HG03064 (cell line): Measurements from ENCODE around the gene USP44.
"Not testable (repeated sequence)": the region's sequence is repeated elsewhere in the genome, so short reads cannot be mapped to it uniquely, and the experiment has no call there.

Source experiments
- ATAC-seq: cut with Tn5 transposase; IDR thresholded peaks from one replicate; pipeline ENCODE4 v1.9.1; 2021; ENCODE audit warnings: low read depth; ENCODE audit not compliant: unreplicated experiment

The USP44 gene

DNA sequence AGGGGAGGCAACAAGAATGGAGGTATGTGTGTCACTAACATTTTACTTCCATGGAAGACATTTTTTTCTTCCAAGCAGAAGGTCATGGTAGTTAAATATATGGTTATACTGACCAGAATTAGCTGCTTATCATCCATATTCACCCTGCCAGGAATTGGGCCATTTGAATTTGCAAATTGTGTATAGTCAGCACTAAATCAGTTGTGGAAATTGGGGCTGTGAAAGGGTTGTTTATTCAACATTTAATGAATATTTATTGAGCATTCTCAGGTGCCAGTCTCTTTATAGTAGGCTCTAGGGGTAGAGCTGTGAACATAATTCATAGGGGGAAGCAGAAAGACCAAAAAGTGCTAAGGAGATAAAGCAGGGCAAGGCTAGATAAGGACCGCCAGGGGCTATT, 39.3 kb downstream of the USP44 start:
- ATAC-seq, result no peak

DNA sequence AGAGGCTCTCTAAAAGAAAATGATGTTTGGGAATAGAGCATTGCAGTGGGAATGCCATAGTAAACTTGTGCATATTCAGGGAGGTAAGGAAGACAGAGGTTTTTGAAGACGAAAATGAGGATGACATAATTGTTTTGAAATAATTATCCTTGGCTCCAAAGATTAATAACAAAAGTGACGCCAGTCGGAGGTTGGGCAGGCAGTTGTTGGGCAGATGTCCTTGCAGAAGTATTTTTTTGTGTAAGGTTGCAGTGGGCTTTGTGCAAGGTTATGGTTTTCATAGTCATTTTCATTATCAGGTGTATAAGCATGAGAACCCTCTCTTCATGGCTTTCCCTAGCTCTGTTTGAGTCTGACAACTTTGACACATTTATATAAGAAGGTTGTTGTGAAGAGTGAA, 42.0 kb downstream of the USP44 start:
- no peak for ATAC-seq

DNA sequence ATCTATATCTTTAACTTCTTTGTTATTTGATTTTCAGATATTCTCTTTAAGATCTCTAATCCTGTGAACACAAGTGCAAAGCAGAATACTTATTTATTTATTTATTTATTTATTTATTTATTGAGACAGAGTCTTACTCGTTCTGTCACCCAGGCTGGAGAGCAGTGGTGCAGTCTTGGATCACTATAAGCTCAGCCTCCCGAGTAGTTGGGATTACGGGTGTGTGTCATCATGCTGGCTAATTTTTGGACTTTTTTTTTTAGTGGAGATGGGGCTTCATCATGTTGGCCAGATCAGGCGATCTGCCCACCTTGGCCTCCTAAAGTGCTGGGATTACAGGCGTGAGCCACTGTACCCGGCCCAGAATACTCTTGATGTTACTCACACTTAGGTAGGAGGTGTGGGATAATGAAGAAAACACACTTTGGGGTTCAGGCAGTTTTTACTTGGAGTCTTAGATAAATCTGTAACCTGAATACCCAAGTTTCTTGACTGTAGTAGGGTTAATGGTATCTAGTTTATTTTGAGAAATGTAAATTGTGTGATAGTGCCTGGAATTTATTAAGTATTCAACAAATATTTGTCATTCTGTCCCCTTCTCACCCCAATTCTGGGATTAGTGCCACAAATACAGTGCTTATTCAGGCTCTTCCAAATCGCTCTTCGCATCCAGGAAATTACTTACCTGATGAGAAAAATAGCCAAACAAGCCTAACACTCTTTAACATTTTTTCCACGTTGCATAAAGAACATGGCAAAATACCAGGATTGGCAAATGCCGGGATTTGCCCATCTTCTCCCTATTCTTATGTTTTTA, 44.4 kb downstream of the USP44 start:
- ATAC-seq, result no peak

DNA sequence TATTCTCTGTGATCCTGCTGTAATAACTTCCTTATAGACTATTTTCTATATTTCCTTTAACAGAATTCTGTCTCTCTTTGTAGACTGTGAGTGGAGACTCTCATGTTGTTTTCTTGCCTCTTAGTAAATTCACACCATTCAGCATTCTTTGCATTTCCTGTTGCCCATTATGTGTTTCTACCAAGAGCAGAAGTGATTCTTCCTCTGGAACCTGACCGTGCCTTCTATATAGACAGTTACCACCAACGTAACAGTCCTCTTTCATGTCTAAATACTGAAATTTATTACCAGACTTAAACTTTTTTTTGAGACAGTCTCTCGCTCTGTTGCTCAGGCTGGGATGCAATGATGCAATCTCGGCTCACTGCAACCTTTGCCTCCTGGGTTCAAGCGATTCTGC, 46.2 kb downstream of the USP44 start:
- no peak for ATAC-seq

DNA sequence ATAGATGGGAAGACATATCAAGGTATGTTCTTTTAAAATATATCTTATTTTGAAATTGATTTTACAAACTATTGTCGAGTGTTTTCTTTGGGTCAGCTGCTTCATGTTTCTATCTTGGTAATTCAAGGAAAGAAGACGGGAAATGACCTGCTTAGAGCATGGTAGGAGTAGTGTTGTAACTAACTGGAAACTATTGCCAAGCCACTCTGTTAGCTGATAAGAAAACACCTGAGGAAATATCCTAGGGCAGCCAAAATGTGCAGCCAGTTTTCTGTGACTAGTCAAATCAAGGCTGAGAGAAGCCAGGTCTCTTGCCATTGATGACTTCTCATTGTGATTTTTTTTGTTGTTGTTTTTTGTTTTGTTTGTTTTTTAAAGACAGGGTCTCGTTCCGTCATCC, 47.1 kb downstream of the USP44 start:
- no peak for ATAC-seq

DNA sequence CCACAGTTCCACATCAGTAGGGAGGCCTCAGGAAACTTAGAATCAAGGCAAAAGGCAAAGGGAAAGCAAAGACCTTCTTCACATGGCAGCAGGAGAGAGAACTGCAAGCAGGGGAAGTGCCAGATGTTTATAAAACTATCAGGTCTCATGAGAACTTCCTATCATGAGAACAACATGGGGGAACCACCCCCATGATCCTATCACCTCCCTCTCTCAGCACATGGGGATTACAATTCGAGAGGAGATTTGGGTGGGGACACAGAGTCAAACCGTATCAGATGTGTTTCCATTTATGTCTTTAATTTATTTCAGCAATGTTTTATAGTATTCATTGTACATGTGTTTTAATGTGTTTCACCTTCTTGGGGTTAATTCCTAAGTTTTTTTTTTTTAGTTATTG, 51.5 kb downstream of the USP44 start:
- ATAC-seq, result no peak

DNA sequence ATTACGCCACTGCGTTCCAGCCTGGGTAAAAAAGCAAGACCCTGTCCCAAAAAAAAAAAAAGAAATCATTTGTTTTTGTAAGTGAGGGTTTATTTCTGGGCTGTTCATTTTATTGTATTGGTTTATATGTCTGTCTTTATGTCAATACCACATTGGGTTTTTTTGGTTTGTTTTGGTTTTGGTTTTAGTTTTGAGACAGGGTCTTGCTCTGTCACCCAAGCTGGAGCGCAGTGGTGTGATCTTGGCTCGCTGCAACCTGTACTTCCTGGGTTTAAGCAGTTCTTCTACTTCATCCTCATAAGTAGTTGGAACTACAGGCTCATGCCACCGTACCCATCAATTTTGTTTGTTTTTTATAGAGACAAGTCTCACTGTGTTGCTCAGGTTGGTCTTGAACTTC, 52.3 kb downstream of the USP44 start:
- no peak for ATAC-seq

DNA sequence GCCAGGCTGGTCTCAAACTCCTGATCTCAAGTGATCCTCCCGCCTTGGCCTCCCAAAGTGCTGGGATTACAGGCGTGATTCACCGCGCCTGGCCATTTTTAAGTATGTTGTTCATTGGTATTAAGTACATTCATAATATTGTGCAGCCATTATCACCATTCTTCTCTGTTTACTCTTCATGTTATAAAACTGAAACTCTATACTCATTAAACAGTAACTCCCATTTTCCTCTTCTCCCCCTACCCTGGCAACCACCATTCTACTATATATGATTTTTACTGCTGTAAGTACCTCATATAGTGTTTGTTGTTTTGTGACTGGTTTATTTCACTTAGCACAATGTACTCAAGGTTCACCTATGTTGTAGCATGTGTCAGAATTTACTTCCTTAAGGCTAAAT, 54.2 kb downstream of the USP44 start:
- no peak for ATAC-seq

DNA sequence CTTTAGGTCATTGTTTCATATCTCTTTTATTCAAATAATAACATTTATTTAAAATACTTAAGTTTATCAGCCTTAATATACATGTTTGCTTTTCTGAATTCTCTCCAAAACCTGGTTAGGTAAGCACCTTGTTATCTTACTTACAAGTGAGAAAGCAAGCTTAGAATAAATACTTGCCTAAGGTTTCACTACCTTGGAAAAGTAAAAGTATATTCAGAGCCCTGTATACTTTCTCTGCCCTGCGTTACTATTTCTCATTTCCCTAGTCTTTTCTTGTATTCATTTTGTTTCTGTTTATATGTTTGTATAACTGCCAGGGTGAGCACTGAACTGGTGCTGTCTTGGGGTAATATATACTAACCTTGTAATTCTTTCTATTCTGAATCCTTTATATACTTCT, 55.8 kb downstream of the USP44 start:
- ATAC-seq, result no peak

DNA sequence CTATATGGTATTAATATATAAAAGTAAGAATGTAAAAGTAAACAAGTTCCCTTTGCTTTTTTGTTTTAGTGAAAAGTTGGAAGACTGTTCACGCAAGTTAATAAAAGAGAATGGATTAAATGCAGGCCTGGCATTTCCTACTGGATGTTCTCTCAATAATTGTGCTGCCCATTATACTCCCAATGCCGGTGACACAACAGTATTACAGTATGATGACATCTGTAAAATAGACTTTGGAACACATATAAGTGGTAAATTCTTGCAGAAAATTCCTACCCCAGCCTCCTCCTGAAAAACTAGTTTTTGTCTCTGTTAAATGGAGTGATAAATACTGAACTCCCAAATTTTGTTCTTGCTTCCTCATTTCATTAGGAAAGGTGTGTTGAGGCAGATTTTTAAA, 56.4 kb downstream of the USP44 start:
- no peak for ATAC-seq

DNA sequence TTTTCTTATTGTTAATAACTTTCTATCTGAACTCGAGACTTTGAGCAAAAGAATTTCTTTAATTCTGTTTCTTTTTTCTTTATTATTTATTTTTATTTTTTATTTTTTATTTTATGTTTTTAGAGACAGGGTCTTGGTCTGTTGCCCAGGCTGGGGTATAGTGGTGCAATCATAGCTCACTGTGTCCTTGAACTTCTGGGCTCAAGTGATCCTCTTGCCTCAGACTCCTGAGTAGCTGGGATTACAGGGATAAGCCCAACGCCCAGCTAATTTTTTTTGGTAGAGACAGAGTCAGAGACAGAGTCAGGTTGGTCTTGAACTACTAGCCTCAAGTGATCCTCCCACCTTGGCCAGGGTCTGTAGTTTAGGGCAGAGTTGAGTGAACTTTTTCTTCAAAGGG, 58.8 kb downstream of the USP44 start:
- no peak for ATAC-seq

DNA sequence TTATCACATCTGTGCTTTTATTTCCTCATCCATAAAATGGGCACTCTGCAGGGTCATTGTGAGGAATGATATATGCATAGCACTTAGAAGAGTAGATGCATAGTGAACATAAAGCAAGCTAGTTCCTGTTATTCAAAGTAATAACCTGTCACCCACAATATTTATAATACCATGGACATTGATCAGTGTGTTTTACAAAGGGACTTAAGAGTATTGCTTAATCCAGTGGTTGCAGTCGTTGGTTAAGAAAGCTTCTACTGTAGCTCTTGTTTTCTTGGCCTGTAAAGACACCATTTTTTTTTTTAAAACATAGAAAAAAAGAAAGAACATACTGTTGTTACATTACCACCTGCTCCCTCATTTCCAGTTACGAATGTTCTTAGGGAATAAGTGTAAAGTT, 64.3 kb downstream of the USP44 start:
- no peak for ATAC-seq

DNA sequence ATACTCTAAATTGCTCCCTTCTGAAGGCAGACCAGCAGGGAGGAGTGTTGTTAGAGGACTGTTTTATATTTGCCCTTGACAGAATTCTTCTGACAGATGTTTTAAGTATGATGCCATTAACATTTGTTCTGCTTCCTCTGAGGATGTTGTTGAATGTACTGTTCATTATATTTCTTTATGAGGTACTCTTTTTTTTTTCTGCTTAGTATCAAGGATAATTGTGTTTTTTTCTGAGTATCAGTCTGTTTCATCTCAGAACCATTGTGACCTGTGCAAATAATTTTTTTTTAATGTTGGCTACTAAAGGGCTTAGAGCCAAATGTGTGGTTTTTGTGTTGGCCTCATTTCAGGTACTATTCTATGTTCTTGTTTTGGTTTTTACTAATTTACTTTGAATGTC, 66.8 kb downstream of the USP44 start:
- no peak for ATAC-seq

DNA sequence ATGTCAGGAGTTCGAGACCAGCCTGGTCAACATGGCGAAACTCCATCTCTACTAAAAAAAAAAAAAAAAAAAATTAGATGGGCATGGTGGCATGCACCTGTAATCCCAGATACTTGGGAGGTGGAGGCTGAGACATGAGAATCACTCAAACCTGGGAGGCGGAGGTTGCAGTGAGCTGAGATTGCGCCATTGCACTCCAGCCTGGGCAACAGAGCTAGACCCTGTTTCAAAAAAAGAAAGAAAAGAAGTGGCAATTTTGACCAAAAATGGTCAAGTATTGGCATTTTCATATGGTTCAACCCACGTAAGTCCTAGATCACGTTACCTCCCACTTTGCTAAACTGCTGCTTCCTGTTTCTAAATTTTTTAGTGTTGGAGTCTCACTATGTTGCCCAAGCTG, 68.7 kb downstream of the USP44 start:
- ATAC-seq, result not testable (repeated sequence)

DNA sequence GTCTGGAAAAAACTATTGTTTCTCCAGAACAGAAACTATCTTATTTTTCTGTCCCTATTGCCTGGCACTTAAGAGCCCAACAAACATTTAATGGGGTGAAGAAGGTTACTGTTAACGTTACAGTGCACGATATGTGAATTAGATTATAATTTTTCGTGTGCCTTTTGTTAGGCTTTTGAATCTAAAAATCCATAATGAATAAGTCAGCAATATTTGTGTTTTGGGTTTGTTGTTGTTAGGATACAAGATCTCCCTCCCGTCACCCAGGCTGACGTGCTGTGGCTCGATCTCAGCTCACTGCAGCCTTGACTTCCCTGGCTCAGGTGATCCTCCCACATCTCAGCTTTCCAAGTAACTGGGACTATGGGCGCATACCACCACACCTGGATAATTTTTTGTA, 69.4 kb downstream of the USP44 start:
- no peak for ATAC-seq

DNA sequence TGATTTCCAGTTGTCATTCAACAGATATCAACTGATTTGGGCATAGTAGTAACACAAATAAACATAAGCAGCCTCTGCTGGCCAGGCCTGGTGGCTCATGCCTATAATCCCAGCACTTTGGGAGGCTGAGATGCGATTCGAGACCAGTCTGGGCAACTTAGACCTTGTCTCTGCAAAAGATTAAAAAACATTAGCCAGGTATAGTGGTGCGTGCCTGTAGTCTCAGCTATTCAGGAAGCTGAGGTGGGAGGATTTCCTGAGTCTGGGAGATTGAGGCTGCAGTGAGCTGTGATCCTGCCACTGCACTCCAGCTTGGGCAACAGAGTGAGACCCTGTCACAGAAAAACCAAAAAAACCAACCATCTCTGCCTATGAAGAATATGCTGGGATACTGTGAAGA, 70.2 kb downstream of the USP44 start:
- no peak for ATAC-seq

DNA sequence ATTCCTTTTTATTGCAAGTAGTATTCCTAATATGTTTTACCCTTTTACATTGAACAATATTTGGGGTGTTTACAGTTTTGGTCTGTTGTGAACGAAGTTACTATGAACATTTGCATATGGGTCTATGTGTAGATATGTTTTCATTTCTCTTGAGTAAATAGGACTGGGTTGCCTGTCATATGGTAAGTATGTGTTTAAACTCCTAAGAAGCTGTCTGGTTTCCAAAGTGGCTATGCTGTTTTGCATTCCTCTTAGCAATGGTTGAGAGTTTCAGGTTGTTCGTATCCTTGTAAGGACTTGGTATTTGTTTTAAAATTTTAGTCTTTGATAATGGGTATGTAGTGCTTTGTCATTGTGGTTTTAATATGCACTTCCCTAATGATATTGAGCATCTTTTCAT, 71.0 kb downstream of the USP44 start:
- ATAC-seq, result no peak

DNA sequence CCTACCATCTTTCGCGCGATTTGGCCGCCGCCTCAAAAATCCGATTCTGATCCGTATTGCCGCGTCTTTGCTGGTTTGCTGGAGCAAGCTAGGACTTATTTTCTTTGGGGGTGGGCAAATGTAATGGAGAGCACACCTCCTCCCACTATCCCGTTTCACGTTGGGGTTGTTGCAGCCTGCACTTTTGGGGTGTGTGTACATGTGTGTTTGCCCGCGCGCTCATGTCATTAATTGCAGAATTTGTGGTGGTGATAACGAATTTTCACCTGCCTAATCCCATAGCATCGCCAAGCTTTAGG, 76.7 kb downstream of the USP44 start:
- ATAC-seq, result no peak

DNA sequence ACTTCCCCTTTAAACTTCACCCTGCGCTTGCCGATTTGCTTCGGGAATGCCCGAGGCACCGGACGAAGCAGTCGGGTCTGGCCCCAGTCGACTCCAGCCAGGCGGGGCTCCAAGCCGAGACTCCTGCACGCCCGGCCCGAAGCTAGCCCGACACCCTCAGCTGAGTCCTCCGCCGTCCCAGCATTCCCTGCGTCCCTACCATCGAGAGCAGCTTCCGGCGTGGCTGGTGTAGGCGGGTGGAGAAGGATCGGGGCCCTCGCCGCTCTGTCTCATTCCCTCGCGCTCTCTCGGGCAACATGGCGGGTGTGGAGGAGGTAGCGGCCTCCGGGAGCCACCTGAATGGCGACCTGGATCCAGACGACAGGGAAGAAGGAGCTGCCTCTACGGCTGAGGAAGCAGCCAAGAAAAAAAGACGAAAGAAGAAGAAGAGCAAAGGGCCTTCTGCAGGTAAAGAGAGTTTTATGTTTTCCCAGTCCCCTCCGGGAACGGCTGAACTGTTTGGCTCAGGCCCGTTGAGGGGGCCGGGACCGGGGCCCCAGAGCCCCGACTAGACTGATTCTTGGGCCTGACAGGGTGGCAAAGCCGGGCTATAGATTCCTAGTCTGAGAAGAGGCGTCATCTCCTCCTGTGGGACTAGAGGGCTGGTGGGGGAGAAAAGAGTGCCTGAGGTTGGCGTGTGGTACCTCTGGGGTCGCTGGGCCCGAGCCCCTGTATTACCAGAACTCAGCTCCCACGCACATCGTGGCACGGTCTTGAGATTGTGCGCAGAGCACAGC, 77.2 kb downstream of the USP44 start, which contains the start of gene METAP2:
Gene METAP2 (plus strand): TSS at position 269 of the 776 bp plus-strand sequence. CDS start 28 bp downstream, at position 297.
- ATAC-seq, result peak; percentile 96

DNA sequence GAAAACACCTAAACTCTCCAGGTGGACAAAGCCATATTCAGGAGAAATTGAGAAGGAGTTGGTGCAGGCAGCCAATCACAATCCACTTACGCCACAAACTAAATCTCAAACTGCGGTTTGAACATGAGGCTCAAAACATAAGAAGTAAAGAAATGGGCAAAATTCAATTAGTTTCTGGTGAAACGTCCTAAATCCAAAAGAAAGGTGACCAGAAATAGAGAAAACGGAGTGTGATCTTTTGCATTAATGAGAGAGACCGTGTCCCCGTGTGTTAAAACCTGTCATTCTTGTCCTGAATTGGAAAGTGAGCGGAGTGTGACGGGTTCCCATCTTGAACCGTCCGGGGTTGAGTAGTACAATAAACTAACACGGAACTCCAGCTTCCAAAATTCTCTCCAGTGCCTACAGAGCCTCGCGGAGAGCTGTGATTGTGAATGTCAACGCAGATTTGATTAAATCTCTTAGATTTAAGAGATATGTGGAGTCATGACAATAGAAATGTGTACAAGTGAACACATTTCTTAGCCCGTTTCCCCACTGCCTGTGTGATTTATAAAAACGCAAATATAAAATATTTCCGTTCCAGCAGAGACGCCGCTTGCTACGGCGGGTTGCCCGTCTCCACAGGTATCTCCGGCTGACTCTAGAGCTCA, 77.9 kb downstream of the USP44 start:
- peak; percentile 43 for ATAC-seq

DNA sequence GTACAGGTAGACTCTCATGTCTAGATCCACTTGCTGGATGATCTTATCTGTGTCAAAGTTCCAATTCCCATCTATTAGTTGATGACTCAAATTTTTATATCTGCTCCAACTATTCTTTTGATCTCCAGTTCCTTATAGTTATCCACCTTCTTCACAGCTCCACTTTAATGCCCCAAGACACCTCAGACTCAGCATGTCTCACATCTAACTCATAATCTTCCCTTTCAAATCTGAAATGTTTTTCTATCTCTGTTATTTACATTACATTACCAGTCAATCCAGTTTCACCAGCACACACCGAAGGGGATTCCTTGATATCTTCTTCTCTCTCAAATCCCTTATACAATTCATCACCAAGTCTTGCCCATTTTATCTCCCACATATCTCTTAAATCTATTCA, 81.0 kb downstream of the USP44 start:
- ATAC-seq, result no peak
